ENCODE measurements around the gene NUB1. TPM values are rescaled to one million over a fixed set of nuclear protein-coding genes. Genes with fewer than 3 reads are reported as not detected.
A peak's percentile ranks its signal among the peaks of the same experiment; 100 is the strongest.

The NUB1 gene
- polyA plus RNA-seq, 1 experiment: 44.5 TPM

GRCh38 chr7:151422212-151422611, 80.6 kb downstream of the NUB1 start:
- Histone ChIP-seq H3K36me3 (ENCODE audit: control insufficient read depth, insufficient read depth, low read length) (no peaks in the 10 kb centered on the region), H3K27me3 (ENCODE audit: control insufficient read depth, insufficient read depth, low read length) (peaks cover 10% of the 10 kb centered on the region), H3K4me3 (ENCODE audit: low read depth, low read length) (no peak overlapping the region)
- ChIA-PET POLR2A (no interaction called here), CTCF (interaction anchor here (0.8 to 2.6 kb wide), 3 partner anchors 11 to 338 kb away, joined by 3 to 10 read pairs (median 3); no protein-coding TSS in a partner anchor)
- no peak for TF ChIP-seq CTCF (IDR thresholded peaks at IDR 0.05; ENCODE audit: insufficient read depth, low read depth, low read length)
- no peak for DNase-seq (ENCODE audit: low read depth)

GRCh38 chr7:151423226-151423625, 81.6 kb downstream of the NUB1 start:
- POLR2A ChIA-PET: no interaction called here

GRCh38 chr7:151423936-151424335, 82.3 kb downstream of the NUB1 start:
- DNase-seq (ENCODE audit: low read depth): no peak
- Histone ChIP-seq H3K27me3 (ENCODE audit: control insufficient read depth, insufficient read depth, low read length) (peaks cover 7% of the 10 kb centered on the region), H3K36me3 (ENCODE audit: control insufficient read depth, insufficient read depth, low read length) (no peaks in the 10 kb centered on the region), H3K4me3 (ENCODE audit: low read depth, low read length) (no peak overlapping the region)
- ChIA-PET POLR2A (no interaction called here), CTCF (no interaction called here)
- TF ChIP-seq CTCF (IDR thresholded peaks at IDR 0.05; ENCODE audit: insufficient read depth, low read depth, low read length): no peak

More at GRCh38 chr7:151423226-151423625, 81.6 kb downstream of the NUB1 start:
- DNase-seq (ENCODE audit: low read depth): no peak
- TF ChIP-seq CTCF (IDR thresholded peaks at IDR 0.05; ENCODE audit: insufficient read depth, low read depth, low read length): no peak
- CTCF ChIA-PET: no interaction called here
- Histone ChIP-seq H3K36me3 (ENCODE audit: control insufficient read depth, insufficient read depth, low read length) (no peaks in the 10 kb centered on the region), H3K4me3 (ENCODE audit: low read depth, low read length) (no peak overlapping the region), H3K27me3 (ENCODE audit: control insufficient read depth, insufficient read depth, low read length) (peaks cover 7% of the 10 kb centered on the region)

GRCh38 chr7:151424799-151425198, 83.2 kb downstream of the NUB1 start:
- DNase-seq (ENCODE audit: low read depth): no peak
- Histone ChIP-seq H3K4me3 (ENCODE audit: low read depth, low read length) (no peak overlapping the region), H3K27me3 (ENCODE audit: control insufficient read depth, insufficient read depth, low read length) (peaks cover 7% of the 10 kb centered on the region), H3K36me3 (ENCODE audit: control insufficient read depth, insufficient read depth, low read length) (no peaks in the 10 kb centered on the region)
- POLR2A ChIA-PET: no interaction called here
- TF ChIP-seq CTCF (IDR thresholded peaks at IDR 0.05; ENCODE audit: insufficient read depth, low read depth, low read length): no peak
- CTCF ChIA-PET: interaction anchor here (1.2 kb wide), 1 partner anchor 12 kb away, joined by 5 read pairs; no protein-coding TSS in a partner anchor

- H3K36me3 ChIP-seq (ENCODE audit: control insufficient read depth, insufficient read depth, low read length): no peaks in the 10 kb centered on the region
- ChIA-PET CTCF (interaction anchor here (1.2 to 1.8 kb wide), 3 partner anchors 13 to 66 kb away, joined by 3 to 7 read pairs (median 5); no protein-coding TSS in a partner anchor), POLR2A (no interaction called here)
- no peak for TF ChIP-seq CTCF (IDR thresholded peaks at IDR 0.05; ENCODE audit: insufficient read depth, low read depth, low read length)
- DNase-seq (ENCODE audit: low read depth): peak; percentile 48
- peaks cover 7% of the 10 kb centered on the region for H3K27me3 ChIP-seq (ENCODE audit: control insufficient read depth, insufficient read depth, low read length)
- no peak overlapping the region for H3K4me3 ChIP-seq (ENCODE audit: low read depth, low read length)
Observed at GRCh38 chr7:151425670-151426440, 84.2 kb downstream of the NUB1 start.
